Measurements from ENCODE around the gene CDC42. TPM values are rescaled to one million over a fixed set of nuclear protein-coding genes. Genes with fewer than 3 reads are reported as not detected.

CDC42 gene
- polyA plus RNA-seq, 3 donors: 210 to 731 (median 606) TPM

GRCh38 chr1:22044690-22045420, 7.7 kb upstream of the CDC42 start:
- Histone ChIP-seq H3K4me1 (ENCODE audit: control insufficient read depth in 1 of 2, insufficient read depth in 2 of 2, low read length in 2 of 2) (peaks cover 47 to 48% of the 10 kb centered on the region in 2 donors), H3K27me3 (ENCODE audit: control insufficient read depth in 2 of 2, insufficient read depth in 2 of 2, low read length in 2 of 2) (no peaks in the 10 kb centered on the region), H2AFZ (ENCODE audit: insufficient read depth, low read depth, low read length, poor library complexity, severe bottlenecking) (no peak overlapping the region), H3K4me3 (replicated peaks in 1 of 3; ENCODE audit: low read depth in 2 of 3, low read length in 3 of 3) (no peak overlapping the region), H3K4me2 (replicated peaks; ENCODE audit: extremely low read depth, low read length, poor library complexity, severe bottlenecking) (no peak overlapping the region), H3K27ac (ENCODE audit: low read depth in 1 of 2, low read length in 2 of 2) (no peak overlapping the region), H4K20me1 (ENCODE audit: insufficient read depth, low read length) (no peaks in the 10 kb centered on the region), H3K79me2 (ENCODE audit: insufficient read depth, low read length) (no peaks in the 10 kb centered on the region), H3K9ac (ENCODE audit: insufficient read depth, low read length, poor library complexity, severe bottlenecking) (no peak overlapping the region), H3K36me3 (replicated peaks in 1 of 2; ENCODE audit: control insufficient read depth in 1 of 2, insufficient read depth in 2 of 2, low read length in 2 of 2) (no peaks in the 10 kb centered on the region), H3K9me3 (replicated peaks in 1 of 2; ENCODE audit: control insufficient read depth in 1 of 2, insufficient read depth in 1 of 2, low read length in 2 of 2) (no peaks in the 10 kb centered on the region)
- H3K9me3 Mint-ChIP-seq: peaks cover 0 to 3% (median 0%) of the 10 kb centered on the region in 7 donors
- 91% methylated on average over 1 of the region's 3 CpGs for WGBS (ENCODE audit: insufficient coverage)
- no peak for TF ChIP-seq CTCF (IDR thresholded peaks at IDR 0.05)
- peaks cover 0 to 4% (median 2%) of the 10 kb centered on the region in 3 donors for H3K27me3 Mint-ChIP-seq (ENCODE audit: low read depth in 3 of 3)
- no peak for DNase-seq
- H3K4me1 Mint-ChIP-seq: peaks cover 45% of the 10 kb centered on the region
- intact Hi-C loops (cut with micrococcal nuclease): no loop called here
- no peaks in the 10 kb centered on the region for H3K36me3 Mint-ChIP-seq
- H3K27ac Mint-ChIP-seq: peak overlapping the region in 1 of 7 donors; percentile 15
- H3K4me3 Mint-ChIP-seq: no peak overlapping the region

- H3K27ac Mint-ChIP-seq: no peak overlapping the region
- H3K27ac ChIP-seq (ENCODE audit: low read depth in 1 of 2, low read length in 2 of 2): no peak overlapping the region
- peak in 1 of 3 donors; percentile 39 for DNase-seq
- no peak overlapping the region for H3K4me2 ChIP-seq (replicated peaks; ENCODE audit: extremely low read depth, low read length, poor library complexity, severe bottlenecking)
- 100% methylated on average over 1 of the region's 2 CpGs for WGBS (ENCODE audit: insufficient coverage)
- H3K36me3 ChIP-seq (replicated peaks in 1 of 2; ENCODE audit: control insufficient read depth in 1 of 2, insufficient read depth in 2 of 2, low read length in 2 of 2): no peaks in the 10 kb centered on the region
- no peak overlapping the region for H2AFZ ChIP-seq (ENCODE audit: insufficient read depth, low read depth, low read length, poor library complexity, severe bottlenecking)
- peaks cover 0 to 4% (median 2%) of the 10 kb centered on the region in 3 donors for H3K27me3 Mint-ChIP-seq (ENCODE audit: low read depth in 3 of 3)
- no peaks in the 10 kb centered on the region for H4K20me1 ChIP-seq (ENCODE audit: insufficient read depth, low read length)
- intact Hi-C loops (cut with micrococcal nuclease): no loop called here
- H3K4me1 ChIP-seq (ENCODE audit: control insufficient read depth in 1 of 2, insufficient read depth in 2 of 2, low read length in 2 of 2): peaks cover 44 to 45% of the 10 kb centered on the region in 2 donors
- no peak overlapping the region for H3K4me3 Mint-ChIP-seq
- H3K9ac ChIP-seq (ENCODE audit: insufficient read depth, low read length, poor library complexity, severe bottlenecking): no peak overlapping the region
- peaks cover 42% of the 10 kb centered on the region for H3K4me1 Mint-ChIP-seq
- H3K79me2 ChIP-seq (ENCODE audit: insufficient read depth, low read length): peaks cover 4% of the 10 kb centered on the region
- TF ChIP-seq CTCF (IDR thresholded peaks at IDR 0.05): no peak
- H3K9me3 Mint-ChIP-seq: peaks cover 0 to 3% (median 0%) of the 10 kb centered on the region in 7 donors
- H3K36me3 Mint-ChIP-seq: no peaks in the 10 kb centered on the region
- H3K4me3 ChIP-seq (replicated peaks in 1 of 3; ENCODE audit: low read depth in 2 of 3, low read length in 3 of 3): no peak overlapping the region
- H3K27me3 ChIP-seq (ENCODE audit: control insufficient read depth in 2 of 2, insufficient read depth in 2 of 2, low read length in 2 of 2): no peaks in the 10 kb centered on the region
- no peaks in the 10 kb centered on the region for H3K9me3 ChIP-seq (replicated peaks in 1 of 2; ENCODE audit: control insufficient read depth in 1 of 2, insufficient read depth in 1 of 2, low read length in 2 of 2)
These were observed 6.8 kb upstream of the CDC42 start for GRCh38 chr1:22045604-22046228.
